GM19099 (cell line): ENCODE results near the gene B3GALNT2.

ENCODE experiments used
- POLR2A ChIP-seq: IDR thresholded peaks from 3 replicates; pipeline ENCODE4 v1.6.1; 2011; ENCODE audit warnings: low read depth; ENCODE audit not compliant: insufficient read length; ENCODE audit errors: extremely low read depth

The B3GALNT2 gene

GRCh38 chr1:235407419-235407818 is 96.8 kb downstream of the B3GALNT2 start:
- TF ChIP-seq POLR2A: no peak

DNA sequence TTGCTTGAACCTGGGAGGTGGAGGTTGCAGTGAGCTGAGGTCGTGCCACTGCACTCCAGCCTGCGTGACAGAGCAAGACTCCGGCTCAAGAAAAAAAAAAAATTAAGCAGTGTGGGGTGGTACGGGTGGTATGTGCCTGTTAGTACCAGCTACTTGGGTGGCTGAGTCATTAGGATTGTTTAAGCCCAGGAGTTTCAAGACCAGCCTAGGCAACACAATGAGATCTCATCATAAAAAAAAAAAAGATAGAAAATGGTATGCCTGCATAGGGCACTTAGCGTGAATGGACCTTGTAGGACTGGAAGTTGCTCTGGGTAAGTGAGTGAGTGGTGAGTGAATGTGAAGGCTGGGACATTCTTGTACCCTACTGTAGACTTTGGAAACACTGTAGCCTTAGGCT is 100.1 kb downstream of the B3GALNT2 start:
- no peak for TF ChIP-seq POLR2A

DNA sequence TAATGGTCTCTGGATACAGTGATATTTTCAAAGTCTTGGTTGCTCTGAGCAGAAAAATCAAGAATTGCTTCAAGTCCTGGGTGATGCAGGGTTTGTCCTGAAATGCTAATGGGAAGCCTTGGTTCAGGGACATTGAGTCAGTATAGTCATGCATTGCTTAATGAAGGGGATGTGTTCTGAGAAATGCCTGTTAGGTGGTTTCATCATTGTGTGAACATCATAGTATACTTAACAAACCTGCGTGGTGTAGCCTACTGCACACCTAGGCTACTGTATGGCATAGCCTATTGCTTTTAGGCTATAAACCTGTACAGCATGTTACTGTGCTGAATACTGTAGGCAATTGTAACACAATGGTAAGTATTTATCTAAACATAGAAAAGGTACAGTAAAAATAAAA is 100.7 kb downstream of the B3GALNT2 start:
- TF ChIP-seq POLR2A: no peak

DNA sequence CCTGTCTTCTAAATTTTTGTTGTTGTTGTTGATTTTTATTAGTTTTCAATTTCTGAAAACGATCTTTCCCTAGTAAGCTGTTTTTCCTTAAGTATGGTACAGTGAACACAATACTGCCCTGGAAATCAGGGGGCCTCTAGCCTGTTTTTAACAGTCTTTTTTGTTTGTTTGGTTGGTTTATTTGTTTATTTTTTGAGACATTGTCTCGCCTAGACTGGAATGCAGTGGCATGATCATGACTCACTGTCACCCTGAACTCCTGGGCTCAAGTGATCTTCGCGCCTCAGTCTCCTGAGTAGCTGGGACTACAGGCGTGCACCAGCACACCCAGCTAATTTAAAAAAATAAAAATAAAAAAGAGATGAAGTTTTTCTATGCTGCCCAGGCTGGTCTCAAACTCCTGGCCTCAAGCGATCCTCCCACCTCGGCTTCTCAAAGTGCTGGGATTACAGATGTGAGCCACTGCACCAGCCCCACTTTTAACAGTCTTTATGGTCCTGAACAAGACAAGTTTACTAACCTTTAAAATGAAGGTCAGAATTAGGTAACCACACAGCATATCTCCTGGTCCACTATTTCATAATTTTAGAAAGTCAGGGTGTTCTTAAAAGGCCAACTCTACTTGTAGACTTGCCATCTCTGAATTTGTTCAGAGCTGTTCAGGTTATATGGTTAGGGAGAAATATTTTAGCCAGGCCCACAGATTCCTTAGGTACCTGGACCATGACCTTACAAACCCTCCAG is 101.6 kb downstream of the B3GALNT2 start:
- TF ChIP-seq POLR2A: no peak

DNA sequence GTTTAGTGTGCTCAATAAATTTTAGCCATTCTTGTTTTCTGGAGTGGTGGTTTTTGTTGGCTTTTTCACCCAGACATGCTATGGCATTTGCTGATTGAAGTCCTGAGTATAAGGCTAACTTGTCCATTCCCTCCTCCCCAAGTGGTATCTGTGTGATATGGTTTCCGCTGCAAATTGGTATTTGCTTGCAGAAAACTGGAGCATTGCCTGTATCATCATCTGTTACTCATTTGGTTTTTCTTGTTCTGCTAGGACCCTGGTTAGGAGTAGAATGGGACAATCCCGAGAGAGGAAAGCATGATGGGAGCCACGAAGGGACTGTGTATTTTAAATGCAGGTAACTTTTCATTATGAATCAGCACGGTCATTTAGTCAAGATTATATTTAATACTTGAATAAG is 103.0 kb downstream of the B3GALNT2 start:
- no peak for TF ChIP-seq POLR2A
